Karpas-422 (cell line): ENCODE measurements around the gene GABRB1. TPM values are rescaled to one million over a fixed set of nuclear protein-coding genes. Genes with fewer than 3 reads are reported as not detected.

ENCODE experiments used
- DNase-seq: peaks from one replicate; pipeline ENCODE4 v3.0.0-alpha.2; 2015
- H2AFZ ChIP-seq: fragments of 200-600 bp; sonication (generic); 2 replicates; pipeline ENCODE4 v1.6.1; 2014; ENCODE audit warnings: antibody characterized with exemption, low read length, mixed read lengths
- H3K27ac ChIP-seq: fragments of 200-600 bp; sonication (generic); 2 replicates; pipeline ENCODE4 v1.5.1; 2014; ENCODE audit warnings: mild to moderate bottlenecking, low read length, moderate library complexity
- H3K27me3 ChIP-seq: fragments of 200-600 bp; sonication (generic); 2 replicates; pipeline ENCODE4 v1.6.1; 2014; ENCODE audit warnings: low read length, mixed read lengths
- H3K36me3 ChIP-seq: fragments of 200-600 bp; sonication (generic); 2 replicates; pipeline ENCODE4 v1.6.1; 2014; ENCODE audit warnings: low read length, mixed read lengths; ENCODE audit not compliant: insufficient read depth
- H3K4me1 ChIP-seq: fragments of 200-600 bp; sonication (generic); 2 replicates; pipeline ENCODE4 v1.6.1; 2014; ENCODE audit warnings: mild to moderate bottlenecking, low read length, mixed read lengths
- H3K4me2 ChIP-seq: fragments of 200-600 bp; sonication (generic); 2 replicates; pipeline ENCODE4 v1.6.1; 2014; ENCODE audit warnings: low read length, low read depth, mild to moderate bottlenecking; ENCODE audit not compliant: poor library complexity, severe bottlenecking
- H3K4me3 ChIP-seq: fragments of 200-600 bp; sonication (generic); 2 replicates; pipeline ENCODE4 v1.5.1; 2014; ENCODE audit warnings: mild to moderate bottlenecking, antibody characterized with exemption, low read length, mixed read lengths
- H3K79me2 ChIP-seq: fragments of 200-600 bp; sonication (generic); 2 replicates; pipeline ENCODE4 v1.6.1; 2014; ENCODE audit warnings: mild to moderate bottlenecking, low read length, mixed read lengths
- H3K9ac ChIP-seq: fragments of 200-600 bp; sonication (generic); 2 replicates; pipeline ENCODE4 v1.6.0; 2014; ENCODE audit warnings: low read length
- H3K9me2 ChIP-seq: fragments of 200-600 bp; sonication (generic), shearing (Covaris generic); replicated peaks from 2 replicates; pipeline ENCODE4 v1.6.0; 2014; ENCODE audit warnings: mild to moderate bottlenecking, low read length, moderate library complexity; ENCODE audit not compliant: insufficient read depth
- H3K9me3 ChIP-seq: fragments of 300-700, 200-600 bp; sonication (generic); 2 replicates; pipeline ENCODE4 v1.6.1; 2014; ENCODE audit warnings: low read length, mixed read lengths
- H4K20me1 ChIP-seq: fragments of 200-600 bp; sonication (generic); 2 replicates; pipeline ENCODE4 v1.6.1; 2014; ENCODE audit warnings: mild to moderate bottlenecking, antibody characterized with exemption, low read length, low read depth; ENCODE audit not compliant: insufficient read depth
- total RNA-seq: library from RNA; depleted of rRNA; stranded (reverse); fragments of >200 nt; shearing (Covaris generic); gene quantifications from 2 replicates; pipeline ENCODE4 v1.2.3, GENCODE V29; 2014; ENCODE audit warnings: low replicate concordance

Gene GABRB1
- total RNA-seq, 1 experiment from 2014 or later = not detected

DNA sequence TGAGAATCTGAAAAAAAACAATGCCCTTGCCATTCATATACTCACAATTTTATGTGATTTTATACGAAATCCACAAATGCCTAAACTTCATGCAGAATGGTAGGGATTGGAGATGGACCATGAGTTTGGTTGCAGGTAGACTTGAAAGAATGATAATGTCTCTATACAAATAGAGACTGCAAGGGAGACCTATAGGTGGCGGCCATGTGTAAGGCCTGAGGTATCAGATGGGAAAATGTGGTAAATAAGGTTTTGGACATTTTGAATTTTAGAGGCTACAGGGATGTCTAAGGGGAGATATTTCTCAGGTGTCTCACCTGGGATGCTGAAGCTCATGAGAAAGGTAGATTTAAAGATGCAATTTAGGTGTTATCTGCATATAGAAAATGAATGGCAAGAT lies 78.0 kb downstream of the GABRB1 start:
- no peaks in the 10 kb centered on the region for H3K9me2 ChIP-seq
- H3K79me2 ChIP-seq = no peaks in the 10 kb centered on the region
- no peak overlapping the region for H3K4me3 ChIP-seq
- H3K27ac ChIP-seq = no peak overlapping the region
- no peaks in the 10 kb centered on the region for H3K27me3 ChIP-seq
- H2AFZ ChIP-seq = no peak overlapping the region
- no peak for DNase-seq
- no peaks in the 10 kb centered on the region for H3K4me1 ChIP-seq
- H3K36me3 ChIP-seq = no peaks in the 10 kb centered on the region
- H4K20me1 ChIP-seq = no peaks in the 10 kb centered on the region
- no peaks in the 10 kb centered on the region for H3K9me3 ChIP-seq
- H3K4me2 ChIP-seq = no peak overlapping the region
- H3K9ac ChIP-seq = no peak overlapping the region

DNA sequence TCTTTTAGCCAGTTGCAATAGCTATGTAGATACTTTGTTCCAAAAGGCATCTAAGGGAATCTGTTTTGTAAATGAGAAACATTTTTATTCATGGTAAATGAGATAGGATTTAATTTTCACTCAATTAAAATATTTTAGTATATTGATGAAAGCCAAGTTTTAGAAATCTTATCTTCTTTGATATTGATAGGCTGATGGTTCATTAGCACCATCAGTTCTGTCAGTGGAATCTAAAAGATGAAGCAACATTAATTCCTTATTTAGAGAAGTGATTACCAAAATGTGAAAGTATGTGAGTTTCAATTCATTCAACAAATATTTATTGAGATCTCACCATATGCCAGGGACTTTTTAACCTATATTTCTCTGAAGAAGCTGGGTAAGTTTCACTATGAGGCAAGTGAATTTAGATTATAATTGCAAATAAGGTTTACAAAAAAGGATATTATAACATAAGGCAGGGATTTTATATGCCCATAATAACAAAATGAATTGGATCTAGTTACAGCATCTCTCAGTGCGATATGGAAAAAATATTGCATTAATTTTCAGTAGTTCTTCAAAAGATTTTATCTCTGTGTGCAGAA lies 79.3 kb downstream of the GABRB1 start:
- H3K9ac ChIP-seq = no peak overlapping the region
- H3K4me1 ChIP-seq = no peaks in the 10 kb centered on the region
- no peaks in the 10 kb centered on the region for H3K36me3 ChIP-seq
- H3K27ac ChIP-seq = no peak overlapping the region
- no peaks in the 10 kb centered on the region for H3K9me2 ChIP-seq
- H3K79me2 ChIP-seq = no peaks in the 10 kb centered on the region
- no peak for DNase-seq
- H3K27me3 ChIP-seq = no peaks in the 10 kb centered on the region
- H3K4me3 ChIP-seq = no peak overlapping the region
- no peak overlapping the region for H2AFZ ChIP-seq
- H3K4me2 ChIP-seq = no peak overlapping the region
- H3K9me3 ChIP-seq = no peaks in the 10 kb centered on the region
- no peaks in the 10 kb centered on the region for H4K20me1 ChIP-seq

DNA sequence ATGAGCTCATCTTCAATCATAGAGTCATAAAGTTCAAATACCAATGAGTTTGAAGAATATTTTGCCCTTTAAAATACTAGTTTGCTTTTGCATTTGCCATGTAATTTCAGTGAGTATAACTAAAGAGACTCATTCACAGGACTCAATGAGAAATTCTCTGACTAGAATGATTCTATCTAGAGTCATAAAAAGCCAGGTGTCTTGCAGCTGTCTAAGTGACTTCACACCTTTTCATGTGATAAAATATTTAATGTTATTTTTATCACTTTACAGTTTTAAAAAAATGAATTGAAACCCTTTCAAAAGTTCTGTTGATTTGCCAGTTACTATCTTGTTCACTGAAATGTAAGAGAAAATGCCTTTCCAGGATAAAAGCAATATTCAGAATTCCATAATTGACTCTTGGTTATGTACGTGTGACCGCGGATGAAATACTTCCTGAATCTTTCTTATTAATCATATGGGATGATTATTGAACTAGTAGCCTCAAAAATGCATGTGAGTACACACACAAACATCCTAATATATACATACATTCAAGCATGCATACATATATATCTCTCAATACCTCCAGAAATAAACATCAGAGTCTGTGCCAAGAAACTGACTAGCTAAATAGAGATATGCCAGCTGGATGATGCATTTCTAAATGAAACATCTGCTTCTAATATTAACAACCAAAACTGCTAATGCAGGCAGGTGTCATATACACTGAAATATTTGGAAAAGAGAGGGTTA lies 87.0 kb downstream of the GABRB1 start:
- H3K27ac ChIP-seq = no peak overlapping the region
- H4K20me1 ChIP-seq = no peaks in the 10 kb centered on the region
- no peaks in the 10 kb centered on the region for H3K36me3 ChIP-seq
- H2AFZ ChIP-seq = no peak overlapping the region
- H3K79me2 ChIP-seq = no peaks in the 10 kb centered on the region
- H3K9me3 ChIP-seq = no peaks in the 10 kb centered on the region
- H3K4me2 ChIP-seq = no peak overlapping the region
- no peaks in the 10 kb centered on the region for H3K4me1 ChIP-seq
- H3K4me3 ChIP-seq = no peak overlapping the region
- H3K27me3 ChIP-seq = no peaks in the 10 kb centered on the region
- no peak for DNase-seq
- H3K9me2 ChIP-seq = no peaks in the 10 kb centered on the region
- no peak overlapping the region for H3K9ac ChIP-seq

DNA sequence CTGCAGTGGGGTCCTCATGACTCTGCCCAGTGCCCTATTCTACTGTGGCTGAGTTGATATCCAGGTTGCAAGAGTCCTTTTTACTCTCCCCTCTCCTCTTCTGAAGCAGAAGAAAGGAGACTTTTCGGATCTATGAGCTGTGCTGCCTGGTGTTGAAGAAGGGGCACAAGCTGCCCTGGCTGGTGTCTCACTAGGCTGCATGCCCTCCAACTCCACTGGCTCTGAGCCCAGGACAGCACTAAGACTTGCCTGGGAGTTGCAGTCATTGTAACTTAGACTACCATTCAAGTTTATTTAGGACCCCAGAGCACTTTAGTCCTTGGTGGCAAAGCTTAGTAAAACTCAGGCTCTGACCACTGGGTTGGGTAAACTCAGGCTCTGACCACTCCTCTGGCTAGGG lies 89.4 kb downstream of the GABRB1 start:
- no peaks in the 10 kb centered on the region for H3K4me1 ChIP-seq

GRCh38 chr4:47122592-47123291 lies 91.4 kb downstream of the GABRB1 start:
- no peak overlapping the region for H3K4me3 ChIP-seq
- peak; percentile 91 for DNase-seq
- H3K9ac ChIP-seq = no peak overlapping the region
- H4K20me1 ChIP-seq = no peaks in the 10 kb centered on the region
- no peaks in the 10 kb centered on the region for H3K79me2 ChIP-seq
- H3K4me1 ChIP-seq = no peaks in the 10 kb centered on the region
- no peaks in the 10 kb centered on the region for H3K36me3 ChIP-seq
- H3K9me3 ChIP-seq = no peaks in the 10 kb centered on the region
- no peaks in the 10 kb centered on the region for H3K9me2 ChIP-seq
- no peak overlapping the region for H2AFZ ChIP-seq
- no peaks in the 10 kb centered on the region for H3K27me3 ChIP-seq
- no peak overlapping the region for H3K4me2 ChIP-seq
- H3K27ac ChIP-seq = no peak overlapping the region

More for the DNA sequence above, 89.4 kb downstream of the GABRB1 start:
- Histone ChIP-seq H3K27ac (no peak overlapping the region), H3K36me3 (no peaks in the 10 kb centered on the region), H3K9ac (no peak overlapping the region), H3K4me3 (no peak overlapping the region), H3K9me3 (no peaks in the 10 kb centered on the region), H3K79me2 (no peaks in the 10 kb centered on the region), H2AFZ (no peak overlapping the region), H3K27me3 (no peaks in the 10 kb centered on the region), H3K4me2 (no peak overlapping the region), H3K9me2 (no peaks in the 10 kb centered on the region), H4K20me1 (no peaks in the 10 kb centered on the region)
- no peak for DNase-seq

DNA sequence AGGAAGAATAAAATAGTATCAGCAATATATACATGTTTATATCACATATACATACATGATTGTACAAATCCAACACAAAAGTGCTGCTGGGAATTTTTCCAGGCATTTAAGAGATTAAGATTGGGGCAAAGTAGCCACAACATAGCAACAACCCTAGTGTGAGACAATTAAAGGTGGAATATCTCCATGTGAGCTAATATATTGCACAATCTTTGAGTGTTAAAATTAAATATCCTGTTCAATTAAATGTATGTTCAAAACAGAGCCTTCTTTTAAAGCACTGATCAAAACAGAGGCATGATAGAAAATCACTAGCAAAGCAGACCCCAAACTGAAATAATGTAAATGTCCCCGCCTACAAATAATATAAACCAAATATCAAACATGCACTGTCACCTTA lies 97.6 kb downstream of the GABRB1 start:
- Histone ChIP-seq H3K27me3 (no peaks in the 10 kb centered on the region), H3K36me3 (no peaks in the 10 kb centered on the region), H3K79me2 (no peaks in the 10 kb centered on the region), H3K9me3 (no peaks in the 10 kb centered on the region), H3K27ac (no peak overlapping the region), H3K4me3 (no peak overlapping the region), H3K9me2 (no peaks in the 10 kb centered on the region), H3K9ac (no peak overlapping the region), H3K4me1 (no peaks in the 10 kb centered on the region), H3K4me2 (no peak overlapping the region), H4K20me1 (no peaks in the 10 kb centered on the region), H2AFZ (no peak overlapping the region)
- DNase-seq = no peak

GRCh38 chr4:47135210-47135609 lies 103.8 kb downstream of the GABRB1 start:
- H3K4me2 ChIP-seq = no peak overlapping the region
- no peak overlapping the region for H2AFZ ChIP-seq
- DNase-seq = no peak
- H3K4me3 ChIP-seq = no peak overlapping the region
- no peaks in the 10 kb centered on the region for H4K20me1 ChIP-seq
- no peaks in the 10 kb centered on the region for H3K9me3 ChIP-seq
- no peaks in the 10 kb centered on the region for H3K27me3 ChIP-seq
- H3K9me2 ChIP-seq = no peaks in the 10 kb centered on the region
- H3K27ac ChIP-seq = no peak overlapping the region
- H3K4me1 ChIP-seq = no peaks in the 10 kb centered on the region
- H3K36me3 ChIP-seq = no peaks in the 10 kb centered on the region
- no peak overlapping the region for H3K9ac ChIP-seq
- no peaks in the 10 kb centered on the region for H3K79me2 ChIP-seq

DNA sequence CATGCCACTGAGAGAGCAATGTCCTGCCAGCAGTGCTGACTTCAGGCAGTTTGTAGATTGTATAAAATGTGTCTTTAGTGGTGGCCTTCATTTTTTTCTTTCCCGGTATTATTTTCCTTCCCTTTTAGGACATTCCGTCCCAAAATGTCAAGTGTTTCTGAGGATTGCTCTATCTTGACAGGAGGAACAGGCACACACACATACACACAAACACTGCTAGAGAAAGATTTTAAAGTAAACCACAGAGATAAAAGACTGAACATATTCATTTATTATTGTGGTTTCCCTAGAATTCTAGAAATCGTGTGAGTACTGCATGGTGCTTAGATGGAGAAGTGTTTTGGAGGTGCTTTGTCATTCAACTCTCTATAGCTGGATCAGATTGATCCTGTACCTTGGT lies 111.9 kb downstream of the GABRB1 start:
- Histone ChIP-seq H3K9me2 (no peaks in the 10 kb centered on the region), H3K4me3 (no peak overlapping the region), H3K4me1 (no peaks in the 10 kb centered on the region), H3K4me2 (no peak overlapping the region), H3K9ac (no peak overlapping the region), H3K27me3 (no peaks in the 10 kb centered on the region), H3K79me2 (no peaks in the 10 kb centered on the region), H3K9me3 (no peaks in the 10 kb centered on the region), H2AFZ (no peak overlapping the region), H4K20me1 (no peaks in the 10 kb centered on the region), H3K27ac (no peak overlapping the region), H3K36me3 (no peaks in the 10 kb centered on the region)
- DNase-seq = no peak
